Measurements from ENCODE around the gene RSBN1.
A peak's percentile ranks its signal among the peaks of the same experiment; 100 is the strongest.

RSBN1 gene

DNA sequence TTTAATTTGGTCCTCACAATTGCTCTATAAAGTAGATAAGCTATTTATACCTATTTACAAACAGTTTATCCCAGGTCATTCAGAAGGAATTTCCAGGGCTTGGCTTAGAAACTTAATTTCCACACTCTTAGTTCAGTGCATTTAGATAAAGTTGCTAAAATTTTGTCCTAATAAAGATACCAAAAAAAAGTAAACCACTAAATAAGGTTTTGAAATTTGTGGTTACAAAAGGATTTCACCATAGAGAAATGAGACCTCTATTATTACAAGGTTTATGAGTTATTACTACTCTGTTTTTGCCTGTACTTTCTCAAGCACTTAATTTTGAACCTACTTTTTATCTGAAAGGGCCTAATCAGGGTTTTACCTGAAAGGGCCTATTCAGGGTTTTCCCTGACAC is 36.8 kb upstream of the RSBN1 start:
- peaks cover 48% of the 10 kb centered on the region for H3K36me3 Mint-ChIP-seq (ENCODE audit: insufficient read depth)

DNA sequence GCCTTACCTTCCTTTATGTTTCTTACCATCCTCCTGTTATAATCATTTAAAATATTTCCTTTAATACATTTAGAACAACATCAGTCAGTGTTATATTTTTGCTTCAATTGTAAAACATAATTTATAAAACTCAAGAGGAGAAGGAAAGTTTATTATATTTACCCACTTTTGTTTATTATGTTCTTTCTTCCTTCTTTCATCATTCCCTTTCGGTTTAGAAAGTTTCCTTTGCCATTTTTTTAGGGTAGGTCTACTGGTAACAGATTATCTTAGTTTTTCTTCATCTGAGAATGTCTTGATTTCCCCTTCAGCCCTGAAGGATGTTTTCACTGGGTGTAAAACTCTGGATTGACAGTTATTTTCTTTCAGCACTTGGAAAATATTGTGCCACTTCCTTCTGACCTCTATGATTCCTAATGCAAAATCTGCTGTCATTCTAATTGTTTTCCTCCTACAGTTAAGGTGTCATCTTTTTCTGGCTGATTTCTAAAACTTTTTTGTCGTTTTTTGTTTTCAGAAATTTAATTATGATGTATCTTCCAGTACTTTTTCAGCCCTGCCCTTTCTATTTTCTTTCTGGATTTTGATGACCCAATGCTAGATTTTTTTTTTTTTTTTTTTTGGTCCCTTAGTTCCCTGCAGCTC is 34.2 kb upstream of the RSBN1 start:
- peaks cover 47% of the 10 kb centered on the region for H3K36me3 Mint-ChIP-seq (ENCODE audit: insufficient read depth)
- H3K4me3 Mint-ChIP-seq, result no peak overlapping the region
- no peaks in the 10 kb centered on the region for H3K27me3 Mint-ChIP-seq
- no peak for ATAC-seq (replicated peaks; ENCODE audit: extremely low read depth, poor library complexity, severe bottlenecking)
- H3K4me1 Mint-ChIP-seq, result peaks cover 15% of the 10 kb centered on the region
- DNase-seq (ENCODE audit: low spot score in 2 of 2), result no peak
- peak overlapping the region; percentile 68 for H3K27ac Mint-ChIP-seq (ENCODE audit: low read depth)
- H3K9me3 Mint-ChIP-seq, result no peaks in the 10 kb centered on the region

More for the DNA sequence above, 36.8 kb upstream of the RSBN1 start:
- Mint-ChIP-seq H3K4me1 (peaks cover 15% of the 10 kb centered on the region), H3K4me3 (no peak overlapping the region), H3K27ac (ENCODE audit: low read depth) (no peak overlapping the region), H3K9me3 (no peaks in the 10 kb centered on the region), H3K27me3 (no peaks in the 10 kb centered on the region)
- DNase-seq (ENCODE audit: low spot score in 2 of 2) (no peak), ATAC-seq (replicated peaks; ENCODE audit: extremely low read depth, poor library complexity, severe bottlenecking) (no peak)

DNA sequence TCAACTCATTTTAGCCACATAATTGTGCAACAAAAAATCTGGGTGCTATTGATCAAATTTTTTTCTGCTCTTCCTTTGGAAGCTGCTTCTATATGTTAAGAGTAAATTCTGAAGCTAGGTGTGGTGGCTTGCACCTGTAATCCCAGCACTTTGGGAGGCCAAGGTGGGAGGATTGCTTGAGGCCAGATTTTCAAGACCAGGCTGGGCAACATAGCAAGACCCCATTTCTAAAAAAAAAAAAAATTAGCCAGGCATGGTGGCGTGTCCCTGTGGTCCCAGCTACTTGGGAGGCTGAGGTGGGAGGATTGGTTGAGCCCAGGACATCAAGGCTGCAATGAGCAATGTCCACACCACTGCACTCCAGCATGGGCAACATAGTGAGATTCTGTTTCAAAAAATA is 24.3 kb upstream of the RSBN1 start:
- Mint-ChIP-seq H3K9me3 (no peaks in the 10 kb centered on the region), H3K27me3 (no peaks in the 10 kb centered on the region), H3K27ac (ENCODE audit: low read depth) (no peak overlapping the region), H3K4me1 (no peaks in the 10 kb centered on the region), H3K4me3 (no peak overlapping the region), H3K36me3 (ENCODE audit: insufficient read depth) (peaks cover 54% of the 10 kb centered on the region)
- no peak for ATAC-seq (replicated peaks; ENCODE audit: extremely low read depth, poor library complexity, severe bottlenecking)
- DNase-seq (ENCODE audit: low spot score in 2 of 2), result no peak

DNA sequence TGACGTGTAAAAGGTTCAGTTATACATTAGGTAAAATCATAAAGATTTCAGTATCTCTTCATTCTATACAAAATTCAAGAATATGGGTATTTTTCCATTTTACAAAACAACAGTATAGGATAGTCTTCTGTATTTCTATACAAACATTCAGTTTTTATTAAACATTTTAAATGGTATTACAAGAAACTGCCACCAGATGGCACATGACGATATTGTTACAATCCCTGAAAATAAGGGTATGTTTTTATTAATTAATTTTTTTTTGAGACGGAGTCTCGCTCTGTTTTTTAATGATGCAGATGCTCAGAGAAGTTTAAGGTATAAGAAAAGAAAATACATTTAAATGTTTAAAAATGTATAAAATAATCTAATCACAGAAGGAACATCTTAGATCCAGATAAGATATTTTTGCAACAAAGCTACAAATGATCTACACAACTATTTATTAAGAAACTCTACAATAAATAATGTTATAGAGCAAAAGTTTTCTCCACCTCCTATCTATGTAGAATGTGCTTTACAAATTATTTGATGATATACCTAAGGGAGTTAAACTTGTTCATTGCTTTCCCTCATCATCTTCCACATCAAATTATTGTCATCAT is 23.5 kb upstream of the RSBN1 start:
- ATAC-seq (replicated peaks; ENCODE audit: extremely low read depth, poor library complexity, severe bottlenecking) (peak; percentile 24), DNase-seq (ENCODE audit: low spot score in 2 of 2) (no peak)
- H3K4me1 Mint-ChIP-seq, result no peaks in the 10 kb centered on the region
- H3K4me3 Mint-ChIP-seq, result no peak overlapping the region
- H3K27ac Mint-ChIP-seq (ENCODE audit: low read depth), result no peak overlapping the region
- H3K27me3 Mint-ChIP-seq, result no peaks in the 10 kb centered on the region
- peaks cover 52% of the 10 kb centered on the region for H3K36me3 Mint-ChIP-seq (ENCODE audit: insufficient read depth)
- no peaks in the 10 kb centered on the region for H3K9me3 Mint-ChIP-seq

DNA sequence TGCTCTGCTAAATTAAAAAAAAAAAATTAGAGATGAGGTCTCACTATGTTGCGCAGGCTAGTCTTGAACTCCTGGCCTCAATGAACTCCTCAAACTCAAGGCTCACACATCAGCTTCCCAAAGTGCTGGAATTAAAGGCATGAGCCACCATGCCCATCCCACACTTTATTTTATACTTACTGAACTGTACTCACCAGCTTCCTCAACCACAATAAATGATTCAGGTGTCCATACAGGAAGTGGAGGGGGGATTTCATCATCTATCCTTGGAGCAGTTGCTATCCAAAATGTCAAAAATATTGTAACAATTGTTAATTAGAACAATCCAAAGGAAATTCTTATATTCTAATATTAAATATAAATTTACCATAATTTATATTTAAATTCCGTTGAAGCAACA is 22.4 kb upstream of the RSBN1 start:
- DNase-seq (ENCODE audit: low spot score in 2 of 2) (no peak), ATAC-seq (replicated peaks; ENCODE audit: extremely low read depth, poor library complexity, severe bottlenecking) (no peak)
- Mint-ChIP-seq H3K27me3 (no peaks in the 10 kb centered on the region), H3K9me3 (no peaks in the 10 kb centered on the region), H3K36me3 (ENCODE audit: insufficient read depth) (peaks cover 43% of the 10 kb centered on the region), H3K4me1 (no peaks in the 10 kb centered on the region), H3K27ac (ENCODE audit: low read depth) (no peak overlapping the region), H3K4me3 (no peak overlapping the region)

DNA sequence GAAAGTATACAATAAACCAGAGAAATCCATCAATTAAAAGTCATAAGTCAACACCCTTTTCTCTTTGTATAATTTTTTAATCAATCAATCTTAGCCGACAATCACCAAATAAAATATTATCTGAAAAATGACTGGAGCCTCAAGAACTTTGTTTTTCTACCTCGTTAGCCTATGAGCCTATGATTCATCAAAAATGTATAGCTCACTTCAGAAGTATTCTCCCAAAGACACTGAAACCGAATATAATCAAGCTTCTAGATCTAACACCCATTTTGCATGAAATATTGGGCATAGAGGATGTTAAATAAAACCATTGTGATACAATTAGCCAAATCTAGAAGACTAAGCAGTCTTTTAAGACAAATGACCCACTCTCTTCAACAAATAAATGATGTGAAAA is 17.8 kb upstream of the RSBN1 start:
- peaks cover 53% of the 10 kb centered on the region for H3K36me3 Mint-ChIP-seq (ENCODE audit: insufficient read depth)
- no peak overlapping the region for H3K27ac Mint-ChIP-seq (ENCODE audit: low read depth)
- no peak overlapping the region for H3K4me3 Mint-ChIP-seq
- DNase-seq (ENCODE audit: low spot score in 2 of 2), result no peak
- no peaks in the 10 kb centered on the region for H3K27me3 Mint-ChIP-seq
- no peak for ATAC-seq (replicated peaks; ENCODE audit: extremely low read depth, poor library complexity, severe bottlenecking)
- no peaks in the 10 kb centered on the region for H3K9me3 Mint-ChIP-seq
- H3K4me1 Mint-ChIP-seq, result no peaks in the 10 kb centered on the region

DNA sequence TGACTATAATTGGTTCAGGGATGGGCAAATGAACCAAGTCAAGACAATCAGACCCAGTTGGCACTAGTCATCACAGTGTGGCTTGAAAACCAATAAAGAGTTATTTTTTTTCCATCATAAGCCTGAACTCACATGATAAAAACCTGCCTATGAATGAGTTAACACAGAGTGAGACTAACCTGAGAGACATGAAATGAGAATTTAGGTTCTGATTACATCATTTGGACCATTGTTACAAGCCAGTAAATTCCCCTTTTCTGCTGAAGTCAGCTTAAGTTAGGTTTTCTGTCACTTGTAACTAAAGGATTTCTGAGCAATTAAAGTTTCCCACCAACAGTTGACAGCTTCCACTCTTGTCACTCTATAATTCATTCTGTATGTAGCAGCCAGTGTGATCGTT is 9.6 kb upstream of the RSBN1 start:
- no peak overlapping the region for H3K4me3 Mint-ChIP-seq
- H3K27me3 Mint-ChIP-seq, result no peaks in the 10 kb centered on the region
- ATAC-seq (replicated peaks; ENCODE audit: extremely low read depth, poor library complexity, severe bottlenecking) (no peak), DNase-seq (ENCODE audit: low spot score in 2 of 2) (no peak)
- H3K9me3 Mint-ChIP-seq, result no peaks in the 10 kb centered on the region
- no peaks in the 10 kb centered on the region for H3K4me1 Mint-ChIP-seq
- H3K36me3 Mint-ChIP-seq (ENCODE audit: insufficient read depth), result peaks cover 44% of the 10 kb centered on the region
- H3K27ac Mint-ChIP-seq (ENCODE audit: low read depth), result peak overlapping the region; percentile 3

DNA sequence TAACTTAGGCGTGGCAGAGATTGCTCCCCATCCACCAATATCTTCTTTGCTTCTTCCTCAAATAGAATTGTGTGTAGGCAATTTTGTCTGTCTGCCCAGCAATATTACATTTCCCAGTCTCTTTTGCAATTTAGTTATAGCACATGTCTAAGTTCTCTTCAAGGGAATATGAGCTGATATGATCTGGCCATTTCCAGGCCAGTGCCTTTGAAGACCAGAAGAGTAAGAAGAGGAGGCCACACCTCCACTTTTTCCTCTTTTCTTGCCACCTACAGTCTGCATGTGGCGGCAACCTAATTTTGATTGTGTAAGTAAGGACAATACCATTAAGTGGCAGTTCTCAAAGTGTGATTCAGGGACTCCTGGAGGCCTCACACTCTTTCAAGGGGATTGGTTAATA is 6.3 kb upstream of the RSBN1 start:
- DNase-seq (ENCODE audit: low spot score in 2 of 2), result no peak
- no peaks in the 10 kb centered on the region for H3K9me3 Mint-ChIP-seq
- H3K4me1 Mint-ChIP-seq, result no peaks in the 10 kb centered on the region
- H3K27ac Mint-ChIP-seq (ENCODE audit: low read depth), result no peak overlapping the region
- ATAC-seq (replicated peaks; ENCODE audit: extremely low read depth, poor library complexity, severe bottlenecking), result no peak
- no peaks in the 10 kb centered on the region for H3K27me3 Mint-ChIP-seq
- H3K36me3 Mint-ChIP-seq (ENCODE audit: insufficient read depth), result peaks cover 39% of the 10 kb centered on the region
- H3K4me3 Mint-ChIP-seq, result no peak overlapping the region

DNA sequence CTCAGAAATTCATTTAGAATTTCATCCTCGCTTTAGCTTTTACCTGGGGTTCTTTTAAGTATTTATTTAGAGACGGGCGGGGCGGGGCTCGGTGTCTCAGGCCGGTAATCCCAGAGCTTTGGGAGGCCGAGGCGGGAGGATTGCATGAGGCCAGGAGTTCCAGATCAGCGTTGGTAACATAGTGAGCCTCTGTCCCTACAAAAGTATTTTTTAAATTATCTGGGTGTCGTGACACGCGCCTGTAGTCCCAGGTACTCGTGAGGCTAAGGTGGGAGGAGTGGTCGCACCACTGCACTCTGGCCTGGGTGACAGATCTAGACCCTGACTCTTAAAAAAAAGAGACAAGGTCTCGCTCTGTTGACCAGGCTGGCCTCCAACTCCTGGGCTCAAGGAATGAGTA is 942 bp upstream of the RSBN1 start:
- Mint-ChIP-seq H3K27me3 (no peaks in the 10 kb centered on the region), H3K36me3 (ENCODE audit: insufficient read depth) (peaks cover 32% of the 10 kb centered on the region), H3K27ac (ENCODE audit: low read depth) (peak overlapping the region; percentile 97), H3K4me1 (peaks cover 29% of the 10 kb centered on the region), H3K9me3 (no peaks in the 10 kb centered on the region), H3K4me3 (peak overlapping the region; percentile 90)
- DNase-seq (ENCODE audit: low spot score in 2 of 2), result no peak
- no peak for ATAC-seq (replicated peaks; ENCODE audit: extremely low read depth, poor library complexity, severe bottlenecking)

DNA sequence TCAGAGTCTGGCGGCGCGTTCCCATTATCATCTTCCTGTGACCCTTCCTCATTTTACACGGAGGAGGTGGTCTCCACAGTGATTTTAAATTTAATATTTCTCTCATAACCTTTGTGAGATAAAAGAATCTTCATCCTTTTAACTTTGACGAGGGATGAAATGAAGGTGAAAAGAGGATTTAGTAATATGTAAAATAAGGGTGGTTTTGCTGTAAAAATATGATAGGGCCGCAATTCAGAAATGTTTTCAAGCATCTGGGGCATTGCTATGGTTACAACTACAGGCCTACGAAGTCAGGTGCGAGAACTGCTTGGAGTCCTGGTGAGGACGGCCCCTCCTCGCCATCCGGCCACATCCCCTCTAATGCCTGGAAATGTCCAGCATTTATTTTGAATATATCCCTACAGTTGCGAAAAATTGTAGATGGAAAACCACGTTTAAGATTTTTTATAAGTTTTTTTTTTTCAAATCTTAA is 422 bp upstream of the RSBN1 start:
- DNase-seq (ENCODE audit: low spot score in 2 of 2), result no peak
- Mint-ChIP-seq H3K4me3 (peak overlapping the region; percentile 90), H3K4me1 (peaks cover 32% of the 10 kb centered on the region), H3K27me3 (no peaks in the 10 kb centered on the region), H3K36me3 (ENCODE audit: insufficient read depth) (peaks cover 29% of the 10 kb centered on the region), H3K27ac (ENCODE audit: low read depth) (peak overlapping the region; percentile 97), H3K9me3 (no peaks in the 10 kb centered on the region)
- no peak for ATAC-seq (replicated peaks; ENCODE audit: extremely low read depth, poor library complexity, severe bottlenecking)

DNA sequence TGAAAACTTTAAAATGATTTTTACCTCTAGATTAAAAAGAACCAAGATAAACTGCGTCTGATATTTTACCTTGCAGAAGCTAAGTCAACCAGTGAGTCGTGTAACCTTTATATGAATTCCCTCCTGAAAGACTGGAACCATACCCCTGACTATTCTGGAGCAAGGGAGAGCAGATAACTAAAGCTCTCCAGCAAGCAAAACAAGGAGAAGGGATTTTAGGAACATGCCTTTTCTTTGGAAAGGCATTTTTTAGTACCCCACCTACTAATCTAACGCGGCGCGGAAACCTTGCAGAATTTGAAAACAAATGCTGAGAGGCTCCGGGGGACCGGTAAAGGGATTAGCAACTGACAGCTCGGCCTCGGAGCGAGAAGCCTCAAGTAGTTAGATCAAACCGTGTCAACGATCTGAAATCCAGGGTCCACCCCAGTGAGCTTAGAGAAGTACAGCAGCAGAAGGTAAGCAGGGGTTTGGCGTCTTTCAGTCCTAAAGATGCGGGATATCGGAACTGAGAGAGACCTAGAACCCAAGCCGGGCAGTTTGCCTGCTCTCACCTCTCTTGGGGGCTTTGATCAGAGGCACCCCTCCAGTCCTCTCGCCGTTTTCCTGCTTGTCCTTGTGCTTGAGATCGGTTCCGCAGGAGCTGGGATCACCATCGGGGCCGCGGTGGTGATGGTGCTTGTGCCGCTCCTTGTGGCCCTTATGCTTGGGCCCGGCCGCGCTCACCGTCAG is 954 bp downstream of the RSBN1 start:
- peak in 1 of 2 donors; percentile 30 for DNase-seq (ENCODE audit: low spot score in 2 of 2)
- H3K36me3 Mint-ChIP-seq (ENCODE audit: insufficient read depth), result peaks cover 26% of the 10 kb centered on the region

DNA sequence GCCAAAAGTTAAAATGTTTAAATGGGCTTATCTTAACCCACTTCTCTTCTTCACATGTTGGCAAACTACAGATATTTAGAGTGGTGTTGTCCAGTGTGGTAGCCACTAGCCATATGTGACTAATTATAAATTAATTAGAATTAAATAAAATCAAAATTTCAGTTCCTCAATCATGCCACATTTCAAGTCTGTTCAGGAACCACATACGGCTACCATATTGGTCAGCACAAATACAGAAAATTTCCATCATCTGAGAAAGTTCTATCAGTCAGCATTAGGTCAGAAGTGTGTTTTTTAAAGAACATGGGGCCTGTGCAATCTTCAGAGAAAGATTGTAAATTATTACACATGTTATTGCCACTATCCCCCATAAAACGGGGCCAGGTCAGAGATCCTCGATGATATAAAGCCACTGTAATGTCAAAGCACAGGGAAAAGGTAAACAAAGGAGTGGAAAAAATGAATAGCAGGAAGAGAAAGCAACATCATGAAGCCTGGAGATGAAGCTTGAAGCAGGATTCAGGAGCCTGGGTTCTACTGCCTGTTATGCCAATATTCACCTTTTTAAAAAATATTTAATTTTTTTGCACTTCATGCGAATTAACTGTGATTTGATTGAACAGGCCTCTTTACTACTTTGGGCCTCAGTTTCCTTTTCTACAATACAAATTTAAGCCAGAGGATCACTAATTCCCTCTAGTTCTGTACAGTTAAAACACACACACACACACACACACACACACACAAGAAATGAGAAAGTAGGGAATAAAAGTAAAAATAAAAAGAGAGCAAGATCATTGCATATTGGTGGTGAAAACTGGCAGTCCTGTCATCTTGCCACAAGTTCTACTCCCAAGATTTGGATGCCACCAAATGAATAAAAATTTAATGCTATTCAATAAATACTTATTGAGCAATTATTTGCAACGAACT is 2.3 kb downstream of the RSBN1 start:
- ATAC-seq (replicated peaks; ENCODE audit: extremely low read depth, poor library complexity, severe bottlenecking) (no peak), DNase-seq (ENCODE audit: low spot score in 2 of 2) (no peak)
- Mint-ChIP-seq H3K4me1 (peaks cover 56% of the 10 kb centered on the region), H3K9me3 (no peaks in the 10 kb centered on the region), H3K27me3 (no peaks in the 10 kb centered on the region), H3K4me3 (peak overlapping the region; percentile 90), H3K27ac (ENCODE audit: low read depth) (peak overlapping the region; percentile 97), H3K36me3 (ENCODE audit: insufficient read depth) (peaks cover 26% of the 10 kb centered on the region)

More for the DNA sequence above, 954 bp downstream of the RSBN1 start:
- Mint-ChIP-seq H3K4me3 (peak overlapping the region; percentile 90), H3K27me3 (no peaks in the 10 kb centered on the region), H3K4me1 (peaks cover 42% of the 10 kb centered on the region), H3K27ac (ENCODE audit: low read depth) (peak overlapping the region; percentile 97), H3K9me3 (no peaks in the 10 kb centered on the region)
- ATAC-seq (replicated peaks; ENCODE audit: extremely low read depth, poor library complexity, severe bottlenecking), result peak; percentile 3

Data from central memory CD8-positive, alpha-beta T cell (primary cell).